Measurements from ENCODE around the gene TXNDC5.
"Not testable (repeated sequence)": the region's sequence is repeated elsewhere in the genome, so short reads cannot be mapped to it uniquely, and the experiment has no call there.

The TXNDC5 gene

DNA sequence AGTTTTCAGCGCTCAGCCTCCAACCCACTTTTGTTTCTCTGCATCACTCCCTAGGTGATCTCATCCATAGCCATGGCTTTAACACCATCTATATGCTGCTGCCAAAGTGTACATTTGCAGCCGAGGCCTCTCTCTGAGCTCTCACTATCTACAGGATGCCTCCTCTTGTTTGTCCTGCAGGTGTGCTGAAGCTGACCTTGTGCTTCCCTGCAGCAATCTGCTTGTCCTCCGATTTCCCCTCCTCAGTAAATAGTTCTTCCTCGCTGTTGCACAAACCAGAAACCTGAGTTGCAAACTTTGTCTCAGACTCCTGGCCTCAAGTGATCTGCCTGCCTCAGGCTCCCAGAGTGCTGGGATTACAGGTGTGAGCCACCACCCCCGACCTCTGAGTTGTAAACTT lies 3.7 kb upstream of the TXNDC5 start:
- DNase-seq (ENCODE audit: low read depth) = no peak

DNA sequence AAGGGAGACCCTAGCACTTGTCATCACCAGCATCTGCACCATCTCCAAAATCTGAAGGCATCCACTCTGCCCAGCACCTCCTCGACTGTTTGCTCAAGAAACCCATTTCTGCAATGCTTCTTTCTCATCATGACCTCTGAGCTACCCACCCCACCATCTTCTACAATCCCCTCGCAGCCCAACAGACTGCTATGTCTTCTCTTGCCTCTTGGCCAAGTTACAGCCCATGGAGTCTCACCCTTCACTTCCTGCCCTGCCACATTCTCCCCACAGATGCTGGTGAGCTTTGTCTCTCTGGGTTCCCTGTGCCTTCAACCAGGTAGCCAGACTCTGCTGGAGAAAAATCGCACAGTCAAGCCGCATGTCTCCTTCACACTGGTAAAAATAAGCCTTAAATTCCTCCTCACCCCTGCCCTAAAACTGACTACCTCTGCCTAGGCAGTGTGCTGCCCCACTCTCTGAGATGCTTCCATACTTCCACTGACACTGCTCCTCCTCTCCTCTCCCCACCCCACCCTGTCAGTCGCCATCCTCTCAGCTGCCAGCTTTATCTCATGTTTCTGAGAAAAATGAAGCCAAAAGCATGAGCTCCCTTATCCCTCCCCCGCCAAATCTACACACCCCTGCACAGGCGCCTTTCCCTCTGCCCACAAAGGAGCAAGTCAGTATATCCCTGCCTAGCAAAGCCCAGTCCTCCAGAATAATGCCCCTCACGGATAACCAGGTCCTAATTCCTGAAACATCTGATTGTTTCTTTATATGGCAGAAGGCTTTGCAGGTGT lies 2.3 kb upstream of the TXNDC5 start:
- DNase-seq (ENCODE audit: low read depth) = no peak

- no peak for DNase-seq (ENCODE audit: low read depth)
Measured at GRCh38 chr6:7912024-7912423, 1.4 kb upstream of the TXNDC5 start.

GRCh38 chr6:7911345-7911725 lies 747 bp upstream of the TXNDC5 start:
- DNase-seq (ENCODE audit: low read depth) = no peak

GRCh38 chr6:7910298-7910653 lies 312 bp downstream of the TXNDC5 start:
- no peak for DNase-seq (ENCODE audit: low read depth)

DNA sequence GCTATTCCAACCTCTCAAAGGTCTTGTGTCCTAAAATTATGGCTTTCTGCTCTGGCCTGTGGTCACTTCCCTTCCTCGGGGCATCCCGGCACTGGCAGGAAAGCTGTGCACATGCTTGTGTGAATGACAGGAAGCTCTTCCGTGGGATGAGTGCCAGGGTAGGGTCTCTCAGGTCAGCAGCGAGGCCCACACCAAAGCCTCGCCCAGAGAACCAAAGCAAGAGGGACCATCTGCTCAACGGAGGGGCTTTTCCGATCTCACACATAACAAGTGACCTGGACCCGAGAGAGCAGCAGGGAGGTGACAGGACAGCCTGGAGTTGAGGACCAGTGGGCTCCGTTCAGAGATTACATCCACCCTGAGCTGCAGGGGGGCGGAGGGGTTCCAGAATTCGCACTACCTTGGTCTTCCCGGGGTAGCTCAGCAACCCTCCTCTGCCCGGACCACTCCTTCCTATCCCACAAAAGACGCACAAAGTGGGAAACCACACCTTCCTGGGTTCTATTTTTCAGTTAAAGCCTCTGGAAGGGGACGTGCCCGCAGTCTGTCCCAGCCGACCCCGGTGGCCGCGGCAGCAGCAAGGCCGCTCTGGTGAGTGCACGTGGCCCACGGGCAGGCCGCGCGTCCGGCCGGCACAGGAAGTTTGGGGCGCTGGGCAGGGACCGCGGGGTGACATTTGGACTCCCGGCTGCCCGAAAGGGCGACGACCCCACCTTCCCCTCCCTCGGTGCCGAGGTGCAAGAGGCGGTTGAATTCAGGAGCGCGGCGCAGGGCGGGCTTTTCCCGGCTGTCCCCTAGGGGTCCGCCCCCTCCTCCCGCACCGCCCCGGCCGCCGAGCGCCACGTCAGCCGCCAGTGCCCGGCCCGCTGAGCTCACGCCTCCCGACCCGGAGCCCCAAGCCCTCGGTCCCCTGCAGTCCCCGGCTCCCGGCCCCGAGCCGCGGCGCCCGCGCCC lies 988 bp downstream of the TXNDC5 start:
- DNase-seq (ENCODE audit: low read depth) = no peak

GRCh38 chr6:7907159-7907558 lies 3.4 kb downstream of the TXNDC5 start:
- DNase-seq (ENCODE audit: low read depth) = no peak

GRCh38 chr6:7906741-7907140 lies 3.8 kb downstream of the TXNDC5 start:
- no peak for DNase-seq (ENCODE audit: low read depth)

DNA sequence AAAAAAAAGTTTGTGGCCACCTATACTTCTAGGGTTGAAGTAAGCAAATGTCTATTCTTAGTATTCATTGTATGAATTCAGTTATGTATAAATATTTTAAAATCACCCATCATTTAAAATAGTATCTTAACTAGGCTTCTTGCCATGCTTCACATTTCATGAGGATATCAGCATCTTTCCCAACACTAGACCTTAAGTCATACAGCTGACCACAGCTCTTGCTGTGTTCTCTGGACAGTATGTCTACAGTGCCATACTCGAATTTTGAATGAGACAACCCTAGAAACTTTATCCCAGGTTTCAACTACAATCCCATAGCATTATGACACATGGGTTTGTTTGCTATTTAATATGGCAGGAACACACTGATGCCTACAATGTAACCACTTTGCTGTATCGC lies 5.2 kb downstream of the TXNDC5 start:
- no peak for DNase-seq (ENCODE audit: low read depth)

GRCh38 chr6:7904654-7905319 lies 5.8 kb downstream of the TXNDC5 start:
- no peak for DNase-seq (ENCODE audit: low read depth)

DNA sequence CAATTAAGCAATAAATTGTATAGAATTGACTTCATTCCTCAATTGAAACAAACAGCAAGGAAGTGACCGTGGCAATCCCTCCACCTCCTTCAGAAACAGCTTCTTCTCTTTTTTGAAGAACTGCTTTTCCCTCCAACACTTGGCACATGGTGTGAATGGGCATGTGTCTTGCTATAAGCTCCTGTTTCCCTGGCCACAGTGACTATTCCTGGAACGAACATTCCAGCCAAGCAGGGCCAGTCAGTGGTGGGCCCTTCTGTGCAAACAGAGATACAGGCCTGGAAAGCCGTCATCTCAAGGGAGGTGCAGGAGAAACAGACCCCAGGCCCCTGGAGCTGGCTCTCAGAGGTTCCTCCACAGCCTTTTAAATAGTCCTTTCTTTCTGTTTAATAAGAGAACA lies 6.9 kb downstream of the TXNDC5 start:
- DNase-seq (ENCODE audit: low read depth) = no peak

GRCh38 chr6:7902867-7903266 lies 7.7 kb downstream of the TXNDC5 start:
- no peak for DNase-seq (ENCODE audit: low read depth)

DNA sequence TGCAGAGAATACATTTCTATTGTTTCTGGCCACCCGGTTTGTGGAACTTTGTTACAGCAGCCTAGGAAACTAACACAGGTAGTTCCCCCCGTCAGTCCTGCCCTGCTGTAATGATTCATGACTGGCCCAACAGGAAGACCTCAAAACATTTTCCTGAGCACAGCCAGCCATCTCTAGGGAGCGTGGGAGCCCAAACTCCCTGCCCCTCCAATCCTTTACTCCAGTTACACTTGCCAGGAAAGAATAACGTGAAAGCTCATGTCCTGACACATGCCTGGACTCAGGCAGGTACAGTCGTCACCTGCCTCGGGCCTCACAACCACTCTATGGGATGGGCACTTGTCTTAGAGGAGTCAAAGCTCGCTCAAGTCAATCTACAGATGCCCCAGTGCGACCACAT lies 8.4 kb downstream of the TXNDC5 start:
- no peak for DNase-seq (ENCODE audit: low read depth)

DNA sequence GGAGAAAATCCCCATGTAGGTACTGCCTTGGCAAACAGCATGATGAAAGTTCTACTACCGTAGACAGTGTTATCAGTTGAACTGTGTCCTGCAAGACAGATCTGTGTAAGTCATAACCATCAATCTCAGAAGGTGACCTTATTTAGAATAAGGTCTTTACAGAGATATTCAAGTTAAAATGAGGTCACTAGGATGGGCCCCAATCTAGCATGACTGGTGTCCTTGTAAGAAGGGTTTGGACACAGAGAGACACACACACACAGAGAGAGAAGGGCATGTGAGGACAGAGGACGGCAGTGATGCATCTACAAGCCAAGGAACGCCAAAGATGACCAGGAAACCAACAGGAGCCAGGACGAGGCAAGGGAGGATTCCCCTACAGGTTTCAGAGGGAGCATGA lies 8.8 kb downstream of the TXNDC5 start:
- DNase-seq (ENCODE audit: low read depth) = no peak

- DNase-seq (ENCODE audit: low read depth) = no peak
Measured at GRCh38 chr6:7901056-7901455, 9.5 kb downstream of the TXNDC5 start.

GRCh38 chr6:7900621-7901020 lies 10.0 kb downstream of the TXNDC5 start:
- no peak for DNase-seq (ENCODE audit: low read depth)

GRCh38 chr6:7899889-7900213 lies 10.7 kb downstream of the TXNDC5 start:
- no peak for DNase-seq (ENCODE audit: low read depth)

- no peak for DNase-seq (ENCODE audit: low read depth)
Measured at GRCh38 chr6:7899101-7899888, 11.3 kb downstream of the TXNDC5 start.

DNA sequence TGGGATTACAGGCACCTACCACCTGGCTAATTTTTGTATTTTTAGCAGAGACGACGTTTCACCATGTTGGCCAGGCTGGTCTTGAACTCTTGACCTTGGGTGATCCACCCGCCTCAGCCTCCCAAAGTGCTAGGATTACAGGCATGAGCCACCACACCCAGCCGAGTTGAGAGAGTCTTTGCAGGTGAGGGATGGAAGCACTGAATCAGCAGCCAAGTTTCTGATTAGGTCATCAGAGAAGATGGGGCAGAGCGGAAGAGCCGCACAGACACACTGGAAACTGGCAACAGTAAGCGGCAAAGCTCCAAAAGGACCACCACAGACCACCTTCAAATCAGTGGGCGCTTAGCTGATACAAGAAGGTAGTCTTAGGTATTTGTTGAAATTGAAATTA lies 12.4 kb downstream of the TXNDC5 start:
- DNase-seq (ENCODE audit: low read depth) = not testable (repeated sequence)

DNA sequence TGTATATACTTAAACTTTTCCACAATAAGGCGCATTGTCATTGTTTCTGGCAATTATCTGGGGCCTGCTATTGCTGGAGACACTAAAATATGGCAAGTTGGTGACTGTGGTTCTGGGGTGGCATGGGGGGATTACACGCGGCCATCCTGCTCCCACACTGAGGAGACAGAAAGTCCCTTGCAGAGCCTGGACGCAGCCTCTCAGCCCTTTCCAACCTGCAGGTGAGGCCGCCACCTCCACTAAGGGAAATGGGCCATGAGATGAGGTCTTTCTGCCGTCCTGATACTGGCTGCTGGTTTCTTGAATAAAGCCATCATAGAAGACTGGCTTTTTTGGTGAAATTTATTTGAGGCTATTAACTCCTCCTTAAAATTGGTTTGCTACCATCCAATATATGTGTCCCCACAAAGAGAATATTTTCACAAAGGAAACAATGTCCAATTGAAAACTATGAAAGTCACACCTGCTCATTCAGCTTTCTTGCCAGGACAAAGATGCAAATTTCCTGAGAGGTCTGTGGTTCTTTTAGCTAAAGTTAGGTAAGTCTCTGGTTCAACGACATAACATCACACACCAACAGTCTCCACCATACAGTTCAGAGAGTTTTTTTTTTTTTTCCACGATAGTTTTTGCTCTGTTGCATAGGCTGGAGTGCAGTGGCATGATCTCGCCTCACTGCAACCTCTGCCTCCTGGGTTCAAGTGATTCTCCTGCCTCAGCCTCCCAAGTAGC lies 13.0 kb downstream of the TXNDC5 start:
- DNase-seq (ENCODE audit: low read depth) = no peak

GRCh38 chr6:7896465-7896987 lies 14.1 kb downstream of the TXNDC5 start:
- no peak for DNase-seq (ENCODE audit: low read depth)
